HG03095 (cell line): ENCODE results near the gene IMP4.

Experiments
- ATAC-seq: cut with Tn5 transposase; IDR thresholded peaks from one replicate; pipeline ENCODE4 v1.9.1; 2021; ENCODE audit warnings: moderate library complexity; ENCODE audit not compliant: unreplicated experiment

The IMP4 gene

GRCh38 chr2:130355578-130356431 lies 13.1 kb downstream of the IMP4 start, which contains the start of gene PTPN18:
Gene PTPN18, plus strand, starts transcription at chr2:130356056. Its CDS starts 52 bp downstream, at chr2:130356108.
- peak; percentile 88 for ATAC-seq

GRCh38 chr2:130357864-130358263 lies 15.2 kb downstream of the IMP4 start:
- no peak for ATAC-seq

- ATAC-seq: no peak
These were observed 16.0 kb downstream of the IMP4 start for GRCh38 chr2:130358420-130359350.

GRCh38 chr2:130359466-130359865 lies 16.8 kb downstream of the IMP4 start:
- ATAC-seq: no peak

GRCh38 chr2:130363479-130363878 lies 20.8 kb downstream of the IMP4 start:
- ATAC-seq: no peak

- no peak for ATAC-seq
These were observed 22.4 kb downstream of the IMP4 start for GRCh38 chr2:130365075-130365474.

- ATAC-seq: no peak
These were observed 23.3 kb downstream of the IMP4 start for GRCh38 chr2:130365963-130366362.

- no peak for ATAC-seq
These were observed 24.0 kb downstream of the IMP4 start for GRCh38 chr2:130366720-130367119.

GRCh38 chr2:130368786-130369185 lies 26.1 kb downstream of the IMP4 start:
- ATAC-seq: no peak

- no peak for ATAC-seq
These were observed 26.7 kb downstream of the IMP4 start for GRCh38 chr2:130369311-130369964.

- ATAC-seq: no peak
These were observed 27.3 kb downstream of the IMP4 start for GRCh38 chr2:130369965-130370341.

- ATAC-seq: no peak
These were observed 27.8 kb downstream of the IMP4 start for GRCh38 chr2:130370490-130370889.

GRCh38 chr2:130371723-130372054 lies 29.0 kb downstream of the IMP4 start:
- peak; percentile 17 for ATAC-seq

GRCh38 chr2:130372055-130372832 lies 29.5 kb downstream of the IMP4 start:
- peak; percentile 68 for ATAC-seq

- no peak for ATAC-seq
These were observed 30.4 kb downstream of the IMP4 start for GRCh38 chr2:130372833-130373807.

- no peak for ATAC-seq
These were observed 31.2 kb downstream of the IMP4 start for GRCh38 chr2:130373808-130374365.

- no peak for ATAC-seq
These were observed 32.0 kb downstream of the IMP4 start for GRCh38 chr2:130374587-130375290.
